ENCODE measurements around the gene PTPRH. TPM values are rescaled to one million over a fixed set of nuclear protein-coding genes. Genes with fewer than 3 reads are reported as not detected.
"Not testable (repeated sequence)": the region's sequence is repeated elsewhere in the genome, so short reads cannot be mapped to it uniquely, and the experiment has no call there.

Gene PTPRH
- total RNA-seq, 1 donor: not detected

DNA sequence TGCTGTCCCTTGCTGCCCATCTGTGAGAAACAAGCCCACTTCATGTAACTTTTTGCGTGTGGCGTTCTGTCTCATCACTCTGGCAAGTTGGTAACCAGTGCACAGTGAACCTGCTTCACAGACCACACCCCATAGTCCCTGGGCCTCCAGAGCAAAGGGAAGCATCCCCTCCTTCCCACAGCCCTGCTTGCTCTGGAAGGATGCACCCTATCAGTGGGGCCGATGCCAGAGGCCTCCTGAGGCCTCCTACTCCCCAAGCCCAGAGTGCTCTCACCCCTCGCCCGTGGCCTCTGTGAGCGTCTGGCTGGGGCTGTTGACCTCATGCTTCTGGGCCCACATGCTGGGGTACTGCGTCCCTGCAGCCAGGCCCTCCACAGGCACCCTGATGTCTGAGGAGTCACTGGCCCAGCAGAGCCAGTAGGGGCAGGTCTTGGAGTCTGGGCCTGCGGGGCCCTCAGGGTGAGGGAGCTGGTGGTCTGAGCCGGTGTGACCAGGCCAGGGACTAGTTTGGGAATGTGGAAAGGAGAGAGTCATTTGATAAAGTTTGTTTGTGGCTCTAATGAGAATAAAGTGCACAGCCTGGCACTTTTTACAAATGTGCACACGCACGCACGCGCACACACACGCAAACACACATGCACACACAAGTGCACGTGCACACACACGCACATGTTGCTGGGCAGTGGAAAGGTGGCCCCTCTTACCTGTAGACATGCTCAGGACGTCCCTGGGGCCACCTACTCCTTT lies 14.2 kb upstream of the PTPRH start:
- Histone ChIP-seq H3K9me3 (ENCODE audit: low read depth, low read length) (no peaks in the 10 kb centered on the region), H3K4me3 (ENCODE audit: low read length) (no peak overlapping the region), H3K4me1 (ENCODE audit: insufficient read depth, low read length) (no peaks in the 10 kb centered on the region), H3K27me3 (ENCODE audit: insufficient read depth, low read length) (no peaks in the 10 kb centered on the region)

DNA sequence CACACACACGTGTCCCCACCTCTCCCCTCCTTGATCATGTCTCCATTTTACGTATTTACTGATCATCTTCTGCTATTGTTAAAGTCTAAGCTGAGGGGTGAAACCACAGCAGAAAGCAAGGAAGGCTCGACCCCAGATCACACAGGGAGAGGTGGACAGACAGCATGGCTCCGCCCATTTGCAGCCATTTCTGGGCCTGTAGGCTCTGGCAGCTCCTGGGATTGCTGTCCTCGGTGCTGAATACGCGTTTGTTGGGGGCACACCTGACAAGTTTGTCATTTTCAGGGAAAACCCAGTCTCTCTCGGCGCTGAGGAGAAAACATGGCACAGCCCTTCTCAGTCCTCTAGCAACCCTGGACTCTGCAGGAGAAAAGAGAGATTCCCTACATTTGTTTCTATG lies 11.2 kb upstream of the PTPRH start:
- H3K9me3 ChIP-seq (ENCODE audit: low read depth, low read length): no peaks in the 10 kb centered on the region
- H3K27me3 ChIP-seq (ENCODE audit: insufficient read depth, low read length): no peaks in the 10 kb centered on the region
- peaks cover 12% of the 10 kb centered on the region for H3K4me1 ChIP-seq (ENCODE audit: insufficient read depth, low read length)
- no peak overlapping the region for H3K4me3 ChIP-seq (ENCODE audit: low read length)

DNA sequence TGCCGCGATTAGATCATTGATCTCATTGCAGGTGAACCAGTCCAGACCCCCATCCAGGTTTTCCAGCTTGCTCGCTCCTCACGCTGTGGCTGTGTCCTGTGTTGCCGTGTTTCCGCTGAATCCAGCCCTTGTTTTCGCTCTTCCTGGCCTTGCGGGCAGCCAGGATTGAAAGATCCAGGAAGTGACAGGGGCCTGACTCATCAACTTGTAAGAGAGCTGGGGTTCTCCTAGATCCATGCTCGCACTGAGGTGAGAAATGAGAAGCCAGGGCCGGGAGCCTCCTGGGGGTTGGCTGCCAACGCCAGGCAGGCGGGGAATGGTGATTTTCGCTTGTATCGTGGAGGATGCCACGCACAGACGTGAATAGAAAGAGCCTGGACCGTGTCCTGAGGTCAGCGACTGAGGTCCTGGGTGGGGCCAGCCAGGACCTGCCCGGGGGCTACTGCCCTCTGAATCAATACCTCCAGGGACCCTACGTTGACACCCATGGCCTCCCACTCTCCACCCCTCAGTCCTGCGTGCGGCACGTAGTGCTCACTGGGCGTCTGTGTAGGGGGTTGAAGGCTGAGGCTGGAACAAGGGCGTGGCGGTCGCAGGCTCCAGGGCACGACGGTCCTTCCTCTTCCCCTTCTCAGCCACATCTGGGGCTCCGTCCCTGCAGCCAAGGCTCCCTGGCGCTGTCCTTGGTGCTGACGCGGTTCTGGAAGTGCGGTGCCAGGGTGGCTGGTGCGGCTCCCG lies 7.3 kb upstream of the PTPRH start:
- Histone ChIP-seq H3K4me3 (ENCODE audit: low read length) (no peak overlapping the region), H3K9me3 (ENCODE audit: low read depth, low read length) (no peaks in the 10 kb centered on the region), H3K4me1 (ENCODE audit: insufficient read depth, low read length) (peaks cover 12% of the 10 kb centered on the region), H3K27me3 (ENCODE audit: insufficient read depth, low read length) (no peaks in the 10 kb centered on the region)

DNA sequence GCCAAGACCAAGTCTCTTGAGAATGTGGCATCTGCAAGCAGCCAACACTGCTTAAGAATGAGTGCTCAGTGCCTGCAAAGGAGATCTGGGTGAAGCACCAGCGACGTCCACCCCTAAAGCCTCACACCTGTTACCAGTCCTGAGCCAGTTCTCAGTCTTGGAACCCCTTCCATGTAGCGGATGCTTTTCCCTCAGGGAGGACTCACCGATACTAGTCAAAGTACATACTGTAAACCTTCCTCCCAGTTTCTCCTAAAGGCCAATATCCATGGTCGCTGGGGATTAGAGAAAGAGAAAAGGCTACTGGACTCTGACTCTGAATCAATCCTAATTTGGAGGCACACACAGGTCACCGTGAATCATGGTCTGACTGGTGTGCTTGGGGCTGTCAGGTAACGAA lies 4.2 kb upstream of the PTPRH start:
- no peaks in the 10 kb centered on the region for H3K27me3 ChIP-seq (ENCODE audit: insufficient read depth, low read length)
- H3K4me1 ChIP-seq (ENCODE audit: insufficient read depth, low read length): peaks cover 12% of the 10 kb centered on the region
- no peaks in the 10 kb centered on the region for H3K9me3 ChIP-seq (ENCODE audit: low read depth, low read length)
- no peak overlapping the region for H3K4me3 ChIP-seq (ENCODE audit: low read length)

DNA sequence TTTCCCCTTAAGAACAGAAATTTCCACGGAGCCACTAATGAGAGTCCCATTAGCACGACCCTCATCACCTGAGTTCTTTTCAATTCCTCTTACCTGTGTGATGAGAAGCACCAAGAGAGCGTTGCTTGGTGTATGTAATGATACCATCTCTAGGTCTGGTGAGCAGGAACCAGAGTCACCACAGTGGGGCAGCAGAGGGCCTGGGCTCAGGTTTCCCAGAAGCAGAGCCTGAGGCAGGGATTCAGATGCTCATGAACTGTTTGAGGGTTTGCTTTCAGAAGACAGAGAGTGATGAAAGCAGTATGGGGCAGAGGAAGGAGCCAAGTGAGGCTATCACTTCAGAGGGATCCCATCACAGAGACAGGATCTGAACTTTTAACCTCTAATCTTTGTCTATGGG lies 3.1 kb upstream of the PTPRH start:
- no peaks in the 10 kb centered on the region for H3K9me3 ChIP-seq (ENCODE audit: low read depth, low read length)
- H3K27me3 ChIP-seq (ENCODE audit: insufficient read depth, low read length): no peaks in the 10 kb centered on the region
- peaks cover 12% of the 10 kb centered on the region for H3K4me1 ChIP-seq (ENCODE audit: insufficient read depth, low read length)
- H3K4me3 ChIP-seq (ENCODE audit: low read length): no peak overlapping the region

DNA sequence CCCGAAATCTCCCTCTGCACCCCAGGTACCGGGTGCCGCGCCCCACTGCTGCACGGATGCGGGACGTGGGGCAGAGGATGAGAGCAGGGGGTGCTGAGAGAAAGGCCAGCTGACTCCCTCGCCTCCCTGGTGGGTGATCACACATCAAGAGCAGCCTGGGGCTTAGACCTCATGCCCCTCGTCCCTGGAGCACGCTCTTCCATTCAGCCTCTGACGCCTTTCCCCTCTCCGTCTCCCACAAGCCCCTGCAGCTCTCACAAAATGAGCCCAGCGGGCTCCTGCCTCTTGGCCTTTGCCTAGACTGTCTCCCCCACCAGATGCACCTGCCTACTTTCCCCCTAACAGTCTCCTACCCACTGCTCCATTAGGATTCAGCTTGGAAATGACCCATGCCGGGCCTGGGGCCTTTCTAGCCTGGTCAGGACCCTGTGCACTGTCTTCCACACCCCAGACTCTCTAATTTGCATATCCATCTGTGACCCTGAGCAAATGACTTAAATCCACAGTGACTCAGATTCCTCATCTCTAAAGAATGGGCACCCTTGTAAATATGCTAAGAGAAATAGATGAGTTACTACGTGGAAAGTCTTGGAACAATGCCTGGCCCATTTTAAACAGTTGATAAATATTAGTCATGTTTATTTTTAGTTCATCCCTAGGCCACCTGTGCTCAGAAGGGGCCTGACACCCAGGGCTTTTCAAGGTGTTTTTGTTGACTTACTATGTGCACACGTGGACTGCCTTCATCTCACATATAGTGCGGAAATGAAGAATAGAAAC lies 582 bp upstream of the PTPRH start:
- Histone ChIP-seq H3K9me3 (ENCODE audit: low read depth, low read length) (no peaks in the 10 kb centered on the region), H3K4me3 (ENCODE audit: low read length) (no peak overlapping the region), H3K27me3 (ENCODE audit: insufficient read depth, low read length) (no peaks in the 10 kb centered on the region), H3K4me1 (ENCODE audit: insufficient read depth, low read length) (peaks cover 8% of the 10 kb centered on the region)

DNA sequence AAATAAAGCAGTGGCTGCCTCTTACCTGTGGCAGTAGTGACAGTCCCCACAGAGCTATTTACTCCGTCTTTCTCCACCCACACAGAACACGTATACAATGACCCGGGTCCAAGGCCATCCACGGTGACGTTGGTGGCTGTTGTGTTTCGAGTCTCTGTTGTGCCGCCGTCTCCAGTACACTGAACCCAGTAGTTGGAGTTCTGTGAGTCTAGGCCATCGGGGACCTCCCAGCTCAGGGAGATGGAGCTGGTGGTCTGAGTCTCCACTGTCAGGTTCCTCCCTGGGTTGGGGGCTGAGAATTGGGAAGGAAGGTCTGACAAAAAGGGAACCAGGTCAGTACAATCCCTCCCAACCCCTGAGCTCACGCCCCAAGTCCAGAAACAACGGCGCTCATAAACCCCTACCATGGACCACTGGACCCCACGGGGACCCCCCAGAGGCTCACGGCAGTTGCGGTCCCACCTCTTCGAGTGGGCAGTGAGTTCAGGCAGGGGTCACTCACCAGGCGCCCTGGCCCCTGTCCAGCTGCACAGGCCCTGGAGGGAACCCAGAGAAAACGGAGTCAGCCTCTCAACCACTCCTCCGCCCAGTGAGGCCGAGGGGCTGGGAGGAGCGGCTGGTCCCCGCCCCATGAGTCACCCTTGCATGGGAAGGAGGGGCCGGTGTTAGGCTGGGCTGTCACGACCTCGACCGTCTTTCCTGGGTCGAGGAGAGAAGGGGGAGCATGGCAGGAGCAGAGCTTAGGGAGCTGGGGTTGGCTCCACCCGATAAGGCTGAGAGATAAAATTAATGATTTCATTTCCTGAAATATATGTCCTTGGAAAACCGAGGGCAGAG lies 2.4 kb downstream of the PTPRH start:
- no peak overlapping the region for H3K4me3 ChIP-seq (ENCODE audit: low read length)
- H3K4me1 ChIP-seq (ENCODE audit: insufficient read depth, low read length): peaks cover 8% of the 10 kb centered on the region
- H3K27me3 ChIP-seq (ENCODE audit: insufficient read depth, low read length): no peaks in the 10 kb centered on the region
- H3K9me3 ChIP-seq (ENCODE audit: low read depth, low read length): no peaks in the 10 kb centered on the region

DNA sequence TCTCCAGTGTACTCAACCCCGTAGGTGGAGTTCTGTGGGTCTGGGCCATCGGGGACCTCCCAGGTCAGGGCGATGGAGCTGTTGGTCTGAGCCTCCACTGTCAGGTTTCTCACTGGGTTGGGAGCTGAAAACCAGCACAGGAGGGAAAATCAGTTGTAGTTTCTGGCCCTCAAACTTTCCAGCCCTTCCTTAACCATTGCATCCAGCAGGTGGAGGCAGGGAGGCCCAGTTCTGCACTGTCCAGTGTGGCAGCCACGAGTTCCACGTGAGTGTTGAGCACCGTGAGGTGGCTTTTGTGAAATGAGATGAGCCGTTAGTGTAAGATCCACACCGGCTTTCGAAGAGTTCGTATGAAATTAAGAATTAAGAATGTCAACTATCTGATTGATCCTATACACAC lies 7.1 kb downstream of the PTPRH start:
- H3K4me1 ChIP-seq (ENCODE audit: insufficient read depth, low read length); H3K27me3 ChIP-seq (ENCODE audit: insufficient read depth, low read length); H3K9me3 ChIP-seq (ENCODE audit: low read depth, low read length); H3K4me3 ChIP-seq (ENCODE audit: low read length): not testable (repeated sequence)

DNA sequence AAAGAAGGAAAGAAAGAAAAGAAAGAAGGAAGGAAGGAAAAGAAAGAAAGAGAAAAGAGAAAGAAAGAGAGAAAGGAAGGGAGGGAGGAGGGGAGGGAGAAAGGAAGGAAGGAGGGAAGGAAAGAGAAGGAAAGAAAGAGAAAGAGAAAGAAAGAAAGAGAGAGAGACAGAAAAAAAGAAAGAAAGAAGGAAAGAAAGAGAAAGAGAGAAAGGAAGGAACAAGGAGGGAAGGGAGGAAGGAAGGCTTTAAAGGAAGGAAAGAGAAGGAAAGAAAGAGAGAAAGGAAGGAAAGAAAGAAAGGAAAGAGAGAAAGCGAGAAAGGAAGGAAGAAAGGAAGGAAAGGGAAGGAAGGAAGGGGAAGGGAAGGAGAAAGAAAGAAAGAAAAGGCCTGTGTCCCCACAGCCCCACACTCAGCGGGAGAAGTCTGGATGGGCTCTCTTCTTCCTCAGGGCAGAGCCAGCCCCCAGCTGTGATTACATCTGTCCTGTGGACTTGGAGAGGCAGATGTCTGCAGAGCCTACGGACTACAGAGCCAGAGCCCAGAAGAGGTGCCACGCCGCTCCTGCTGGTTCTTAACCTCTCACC lies 9.6 kb downstream of the PTPRH start:
- no peaks in the 10 kb centered on the region for H3K27me3 ChIP-seq (ENCODE audit: insufficient read depth, low read length)
- H3K4me3 ChIP-seq (ENCODE audit: low read length): no peak overlapping the region
- H3K4me1 ChIP-seq (ENCODE audit: insufficient read depth, low read length): no peaks in the 10 kb centered on the region
- H3K9me3 ChIP-seq (ENCODE audit: low read depth, low read length): no peaks in the 10 kb centered on the region

DNA sequence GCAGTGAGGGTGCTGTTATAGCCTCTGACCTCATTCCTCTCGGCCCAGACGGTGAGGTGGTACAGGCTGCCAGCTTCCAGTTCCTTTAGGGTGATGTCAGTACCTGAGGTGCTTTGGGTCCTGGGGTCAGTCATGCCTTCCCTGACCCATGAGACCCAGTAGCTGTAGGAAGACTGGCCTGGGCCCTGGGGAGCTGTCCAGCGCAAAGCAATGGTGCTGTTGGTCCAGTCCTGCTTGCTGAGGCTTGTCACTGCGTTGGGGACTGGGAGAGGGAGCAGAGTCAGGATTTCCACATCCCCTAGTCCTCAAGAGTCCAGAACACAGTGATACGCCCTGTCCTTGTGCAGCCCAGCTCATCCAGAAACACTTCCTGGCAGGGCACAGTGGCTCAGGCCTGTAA lies 10.7 kb downstream of the PTPRH start:
- no peaks in the 10 kb centered on the region for H3K9me3 ChIP-seq (ENCODE audit: low read depth, low read length)
- H3K27me3 ChIP-seq (ENCODE audit: insufficient read depth, low read length): no peaks in the 10 kb centered on the region
- no peaks in the 10 kb centered on the region for H3K4me1 ChIP-seq (ENCODE audit: insufficient read depth, low read length)
- no peak overlapping the region for H3K4me3 ChIP-seq (ENCODE audit: low read length)

DNA sequence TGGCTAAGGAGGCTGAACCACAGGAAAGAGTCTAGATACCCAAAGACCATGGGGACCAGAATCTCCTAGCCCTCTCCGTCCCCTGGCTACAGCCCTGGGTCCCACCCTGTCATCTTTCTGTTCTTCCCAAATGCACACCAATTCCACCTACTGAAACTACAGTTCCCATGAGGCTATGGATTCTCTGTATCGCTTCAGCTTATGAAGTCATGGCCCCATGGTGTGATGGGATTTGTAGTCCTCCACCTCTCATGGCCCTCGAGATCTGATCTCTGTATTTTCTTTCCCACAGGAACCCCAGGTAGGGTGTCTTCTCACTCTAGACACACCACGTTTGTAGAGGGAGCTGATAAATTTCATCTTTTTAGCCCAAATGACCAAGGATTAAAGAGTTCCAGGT lies 11.8 kb downstream of the PTPRH start:
- H3K4me1 ChIP-seq (ENCODE audit: insufficient read depth, low read length): no peaks in the 10 kb centered on the region
- H3K4me3 ChIP-seq (ENCODE audit: low read length): no peak overlapping the region
- no peaks in the 10 kb centered on the region for H3K9me3 ChIP-seq (ENCODE audit: low read depth, low read length)
- no peaks in the 10 kb centered on the region for H3K27me3 ChIP-seq (ENCODE audit: insufficient read depth, low read length)

DNA sequence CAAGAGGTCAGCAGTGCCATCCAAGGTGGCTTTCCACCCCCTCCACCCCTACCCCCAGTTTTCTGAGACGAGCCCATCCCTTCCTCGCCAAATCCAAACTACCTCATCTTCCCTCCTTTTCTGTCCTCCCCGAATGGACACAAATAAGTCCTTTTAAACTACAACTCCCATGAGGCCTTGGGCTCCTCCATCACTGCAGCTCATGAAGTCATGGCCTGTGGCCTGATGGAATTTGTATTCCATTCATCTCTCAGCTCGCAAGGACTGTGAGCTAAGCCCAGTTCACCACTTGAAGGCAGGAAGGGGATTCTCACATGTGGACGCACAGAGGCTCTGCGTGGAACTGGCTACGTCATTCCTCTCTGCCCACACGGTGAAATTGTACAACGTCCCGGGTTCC lies 12.5 kb downstream of the PTPRH start:
- Histone ChIP-seq H3K4me1 (ENCODE audit: insufficient read depth, low read length) (no peaks in the 10 kb centered on the region), H3K27me3 (ENCODE audit: insufficient read depth, low read length) (no peaks in the 10 kb centered on the region), H3K9me3 (ENCODE audit: low read depth, low read length) (no peaks in the 10 kb centered on the region), H3K4me3 (ENCODE audit: low read length) (no peak overlapping the region)

DNA sequence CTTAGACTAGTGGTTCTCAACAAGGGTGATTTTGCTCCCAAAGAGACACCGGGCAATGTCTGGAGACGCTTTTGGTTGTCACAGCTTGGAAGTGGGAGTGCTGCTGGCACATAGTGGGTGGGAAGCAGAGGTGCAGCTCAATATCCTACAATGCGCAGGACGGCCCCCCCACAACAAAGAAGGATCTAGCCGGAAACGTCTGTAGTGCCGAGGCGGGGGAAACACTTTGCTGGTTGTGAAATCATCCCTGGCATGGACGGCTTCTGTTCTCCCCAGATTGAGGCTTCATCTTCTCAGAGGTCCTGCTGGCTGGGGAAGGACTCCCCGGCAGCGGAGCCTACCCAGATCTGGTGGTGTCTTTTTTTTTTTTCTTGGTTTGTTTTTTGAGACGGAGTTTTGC lies 15.8 kb downstream of the PTPRH start:
- Histone ChIP-seq H3K4me1 (ENCODE audit: insufficient read depth, low read length) (no peaks in the 10 kb centered on the region), H3K4me3 (ENCODE audit: low read length) (no peak overlapping the region), H3K27me3 (ENCODE audit: insufficient read depth, low read length) (no peaks in the 10 kb centered on the region), H3K9me3 (ENCODE audit: low read depth, low read length) (no peaks in the 10 kb centered on the region)

DNA sequence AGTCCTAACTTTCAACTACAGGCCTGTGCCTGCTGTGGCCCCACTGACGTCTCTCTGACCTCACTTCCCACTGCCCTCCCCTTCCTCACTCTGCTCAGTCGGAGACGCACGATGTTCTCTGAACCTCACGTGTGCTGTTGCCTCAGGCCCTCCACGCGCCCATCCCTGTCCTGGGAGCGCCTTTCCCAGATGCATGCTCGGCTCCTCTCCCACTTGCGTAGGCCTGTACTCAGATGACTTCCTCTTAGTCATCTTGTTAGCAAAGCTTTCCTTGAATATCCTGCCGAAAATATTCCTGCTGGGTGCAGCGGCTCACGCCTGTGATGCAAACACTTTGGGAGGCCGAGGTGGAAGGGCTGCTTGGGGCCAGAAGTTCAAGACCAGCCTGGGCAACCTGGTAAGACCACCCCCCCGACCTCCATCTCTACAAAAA lies 19.9 kb downstream of the PTPRH start:
- H3K4me1 ChIP-seq (ENCODE audit: insufficient read depth, low read length): no peaks in the 10 kb centered on the region
- H3K4me3 ChIP-seq (ENCODE audit: low read length): no peak overlapping the region
- no peaks in the 10 kb centered on the region for H3K9me3 ChIP-seq (ENCODE audit: low read depth, low read length)
- no peaks in the 10 kb centered on the region for H3K27me3 ChIP-seq (ENCODE audit: insufficient read depth, low read length)

Data from mononuclear cell (primary cell).